HEK293 (cell line): Measurements from ENCODE around the gene DCAF6.

ENCODE experiments used
- CTCF ChIA-PET: fragments of 350-600 bp; formaldehyde crosslinking; extraction: SDS; loops from one replicate; lab custom pipeline; 2021; ENCODE audit warnings: antibody characterized with exemption; lab: Yijun Ruan, JAX
- POLR2A ChIA-PET: fragments of 300-600 bp; formaldehyde crosslinking; extraction: SDS; loops from one replicate; lab custom pipeline; 2020; ENCODE audit warnings: antibody characterized with exemption, inconsistent platforms; lab: Yijun Ruan, JAX
- H3K27ac ChIP-seq: fragments of 200-500 bp; sonication (Bioruptor generic); 2 replicates; pipeline ENCODE4 v1.5.1; 2014; ENCODE audit warnings: low read depth, low read length, control low read depth, inconsistent platforms; ENCODE audit errors: extremely low read depth
- H3K36me3 ChIP-seq, 2 experiments: fragments of 200-500 bp in 1 of 2; sonication (Bioruptor generic) in 1 of 2; 1 replicate in 1 of 2; 2 replicates in 1 of 2; pipeline ENCODE4 v1.5.1; 2014 to 2017; ENCODE audit warnings: inconsistent platforms in 2 of 2, low read length in 2 of 2; ENCODE audit not compliant: control insufficient read depth in 2 of 2, insufficient read depth in 1 of 2
- H3K4me1 ChIP-seq: fragments of 200-500 bp; sonication (Bioruptor generic); 2 replicates; pipeline ENCODE4 v1.5.1; 2014; ENCODE audit warnings: mild to moderate bottlenecking, low read length, inconsistent platforms; ENCODE audit not compliant: control insufficient read depth, insufficient read depth
- H3K4me3 ChIP-seq: 2 replicates; pipeline ENCODE4 v1.5.1; 2011; ENCODE audit warnings: low read depth, mild to moderate bottlenecking, control low read depth, low read length, moderate library complexity
- H3K9me3 ChIP-seq: fragments of 200-500 bp; sonication (Bioruptor generic); 2 replicates; pipeline ENCODE4 v1.5.1; 2014; ENCODE audit warnings: low read depth, low read length, inconsistent platforms; ENCODE audit not compliant: control insufficient read depth, insufficient read depth
- GLI2 ChIP-seq: fragments of 450-650 bp; formaldehyde crosslinking; IDR thresholded peaks from 2 replicates; pipeline ENCODE4; 2017; ENCODE audit warnings: missing biosample characterization, missing genetic modification characterization, low read depth, borderline replicate concordance
- KLF9 ChIP-seq: fragments of 450-650 bp; formaldehyde crosslinking; IDR thresholded peaks from 2 replicates; pipeline ENCODE4 v1.5.1; 2016; ENCODE audit warnings: missing biosample characterization, missing genetic modification characterization, low read depth
- PRDM1 ChIP-seq: fragments of 450-650 bp; formaldehyde crosslinking; IDR thresholded peaks from 2 replicates; pipeline ENCODE4; 2016; ENCODE audit warnings: missing biosample characterization, missing genetic modification characterization
- PRDM2 ChIP-seq: fragments of 450-650 bp; formaldehyde crosslinking; IDR thresholded peaks from 2 replicates; pipeline ENCODE4 v1.5.1; 2016; ENCODE audit warnings: missing biosample characterization, missing genetic modification characterization, borderline replicate concordance
- REST ChIP-seq: fragments of 450-650 bp; formaldehyde crosslinking; IDR thresholded peaks from 2 replicates; pipeline ENCODE4 v1.5.1; 2016; ENCODE audit warnings: missing biosample characterization, missing genetic modification characterization
- SP7 ChIP-seq: fragments of 450-650 bp; formaldehyde crosslinking; IDR thresholded peaks from 2 replicates; pipeline ENCODE4 v1.5.1; 2016; ENCODE audit warnings: missing biosample characterization, missing genetic modification characterization
- WT1 ChIP-seq: fragments of 450-650 bp; formaldehyde crosslinking; IDR thresholded peaks from 2 replicates; pipeline ENCODE4 v1.5.1; 2016; ENCODE audit warnings: missing biosample characterization, missing genetic modification characterization
- ZNF157 ChIP-seq: fragments of 450-650 bp; formaldehyde crosslinking; IDR thresholded peaks from 2 replicates; pipeline ENCODE4 v1.5.1; 2016; ENCODE audit warnings: missing biosample characterization, missing genetic modification characterization
- ZNF16 ChIP-seq: fragments of 450-650 bp; formaldehyde crosslinking; IDR thresholded peaks from 2 replicates; pipeline ENCODE4 v1.5.1; 2016; ENCODE audit warnings: low read depth, missing biosample characterization, missing genetic modification characterization
- ZNF175 ChIP-seq: fragments of 450-650 bp; formaldehyde crosslinking; IDR thresholded peaks from 2 replicates; pipeline ENCODE4 v1.5.1; 2016; ENCODE audit warnings: missing biosample characterization, missing genetic modification characterization
- ZNF223 ChIP-seq: fragments of 450-650 bp; formaldehyde crosslinking; IDR thresholded peaks from 2 replicates; pipeline ENCODE4 v1.5.1; 2016; ENCODE audit warnings: missing biosample characterization, missing genetic modification characterization
- ZNF239 ChIP-seq: fragments of 450-650 bp; formaldehyde crosslinking; IDR thresholded peaks from 2 replicates; pipeline ENCODE4 v1.5.1; 2016; ENCODE audit warnings: missing biosample characterization, missing genetic modification characterization
- ZNF398 ChIP-seq: fragments of 450-650 bp; formaldehyde crosslinking; IDR thresholded peaks from 2 replicates; pipeline ENCODE4 v1.5.1; 2017; ENCODE audit warnings: missing biosample characterization, missing genetic modification characterization
- ZNF449 ChIP-seq: fragments of 450-650 bp; formaldehyde crosslinking; IDR thresholded peaks from 2 replicates; pipeline ENCODE4 v1.5.1; 2017; ENCODE audit warnings: missing biosample characterization, mild to moderate bottlenecking, missing genetic modification characterization, moderate library complexity
- ZNF585B ChIP-seq: fragments of 450-650 bp; formaldehyde crosslinking; IDR thresholded peaks from 2 replicates; pipeline ENCODE4 v1.5.1; 2016; ENCODE audit warnings: missing biosample characterization, missing genetic modification characterization
- ZNF624 ChIP-seq: fragments of 450-650 bp; formaldehyde crosslinking; IDR thresholded peaks from 2 replicates; pipeline ENCODE4 v1.5.1; 2017; ENCODE audit warnings: missing biosample characterization, missing genetic modification characterization
- ZNF792 ChIP-seq: fragments of 450-650 bp; formaldehyde crosslinking; IDR thresholded peaks from 2 replicates; pipeline ENCODE4 v1.5.1; 2016; ENCODE audit warnings: missing biosample characterization, missing genetic modification characterization
- ZSCAN5A ChIP-seq: fragments of 450-650 bp; formaldehyde crosslinking; IDR thresholded peaks from 2 replicates; pipeline ENCODE4 v1.5.1; 2016; ENCODE audit warnings: missing biosample characterization, missing genetic modification characterization

DCAF6 gene

GRCh38 chr1:167940264-167940663, 3.8 kb downstream of the DCAF6 start:
- POLR2A ChIA-PET: no interaction called here
- no peaks in the 10 kb centered on the region for H3K9me3 ChIP-seq
- H3K4me3 ChIP-seq: no peak overlapping the region
- H3K36me3 ChIP-seq: peaks cover 0 to 3% of the 10 kb centered on the region in 2 experiments; a peak in 1 of 3 replicates
- no peaks in the 10 kb centered on the region; the same call in 1 of the 2 replicates for H3K4me1 ChIP-seq
- TF ChIP-seq ZNF449 (tag by site-specific recombination) (no peak), ZNF175 (tag by site-specific recombination) (no peak), GLI2 (tag by site-specific recombination) (no peak), SP7 (tag by site-specific recombination) (no peak), ZNF16 (tag by site-specific recombination) (no peak), WT1 (no peak), KLF9 (tag by site-specific recombination) (no peak), PRDM2 (tag by site-specific recombination) (no peak), REST (tag by site-specific recombination) (no peak), ZNF157 (tag by site-specific recombination) (no peak), ZSCAN5A (tag by site-specific recombination) (no peak), ZNF223 (no peak), ZNF792 (tag by site-specific recombination) (no peak), ZNF624 (tag by site-specific recombination) (no peak), ZNF239 (no peak), PRDM1 (tag by site-specific recombination) (no peak), ZNF398 (tag by site-specific recombination) (no peak), ZNF585B (tag by site-specific recombination) (no peak)
- TF ChIP-seq, all 188 proteins: peak for 0
- H3K27ac ChIP-seq: no peak overlapping the region
- CTCF ChIA-PET: interaction anchor here (0.6 kb wide), 1 partner anchor 132 kb away, joined by 4 read pairs; no protein-coding TSS in a partner anchor
